ENCODE data around the gene PPDPF.

DNA sequence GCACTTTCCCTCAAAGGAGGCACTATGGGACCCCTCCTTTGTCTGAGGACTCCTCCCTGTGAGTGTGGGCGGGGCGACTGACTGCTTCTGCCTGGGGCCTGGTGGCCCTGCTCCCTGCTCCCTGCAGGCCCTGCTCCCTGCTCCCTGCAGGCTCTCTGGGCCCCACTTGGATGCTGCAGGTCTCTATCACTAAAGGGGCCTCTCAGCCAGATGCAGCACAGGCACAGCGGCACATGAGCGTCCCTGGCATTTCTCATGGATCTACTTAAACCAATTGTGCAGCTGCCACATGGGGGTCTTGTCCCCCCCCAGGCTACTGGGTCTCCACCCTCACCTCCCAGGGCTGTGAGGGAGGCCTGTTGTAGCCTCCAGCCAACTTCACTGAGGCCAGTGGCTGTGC lies 29.5 kb upstream of the PPDPF start:
- TF ChIP-seq, protein P1, sequence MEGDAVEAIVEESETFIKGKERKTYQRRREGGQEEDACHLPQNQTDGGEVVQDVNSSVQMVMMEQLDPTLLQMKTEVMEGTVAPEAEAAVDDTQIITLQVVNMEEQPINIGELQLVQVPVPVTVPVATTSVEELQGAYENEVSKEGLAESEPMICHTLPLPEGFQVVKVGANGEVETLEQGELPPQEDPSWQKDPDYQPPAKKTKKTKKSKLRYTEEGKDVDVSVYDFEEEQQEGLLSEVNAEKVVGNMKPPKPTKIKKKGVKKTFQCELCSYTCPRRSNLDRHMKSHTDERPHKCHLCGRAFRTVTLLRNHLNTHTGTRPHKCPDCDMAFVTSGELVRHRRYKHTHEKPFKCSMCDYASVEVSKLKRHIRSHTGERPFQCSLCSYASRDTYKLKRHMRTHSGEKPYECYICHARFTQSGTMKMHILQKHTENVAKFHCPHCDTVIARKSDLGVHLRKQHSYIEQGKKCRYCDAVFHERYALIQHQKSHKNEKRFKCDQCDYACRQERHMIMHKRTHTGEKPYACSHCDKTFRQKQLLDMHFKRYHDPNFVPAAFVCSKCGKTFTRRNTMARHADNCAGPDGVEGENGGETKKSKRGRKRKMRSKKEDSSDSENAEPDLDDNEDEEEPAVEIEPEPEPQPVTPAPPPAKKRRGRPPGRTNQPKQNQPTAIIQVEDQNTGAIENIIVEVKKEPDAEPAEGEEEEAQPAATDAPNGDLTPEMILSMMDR (IDR thresholded peaks at IDR 0.05): no peak
- no peak for TF ChIP-seq POLR2A (IDR thresholded peaks at IDR 0.05)

Data from uterus (tissue), 2 donors.